HCT116 (cell line): ENCODE measurements around the gene PLEKHA6. TPM values are rescaled to one million over a fixed set of nuclear protein-coding genes. Genes with fewer than 3 reads are reported as not detected.

Experiments used
- ATAC-seq: fragments of 200-7000 bp; cut with Tn5 transposase; 2 replicates; pipeline ENCODE4 v1.9.1; 2020; ENCODE audit warnings: mild to moderate bottlenecking, moderate library complexity
- BruUV-seq: library from RNA; stranded (reverse); fragments of 400-500 nt; replicated peaks from 2 replicates; lab custom pipeline; 2021; lab: Mats Ljungman, UMichigan
- CTCF ChIA-PET: fragments of 300-600 bp; sonication (Branson Sonifier 250); formaldehyde crosslinking; loops from one replicate; lab custom pipeline; 2021; ENCODE audit warnings: antibody characterized with exemption; lab: Charles Lee
- POLR2A ChIA-PET: fragments of 300-600, 350-600 bp; sonication (Branson Sonifier 250); formaldehyde crosslinking; loops from one replicate; lab custom pipeline; 2021; ENCODE audit warnings: antibody characterized with exemption; lab: Charles Lee
- RAD21 ChIA-PET, 2 experiments: fragments of 300-600 bp; sonication (Branson Sonifier 250); formaldehyde crosslinking; loops; one replicate each; lab custom pipeline; 2023; ENCODE audit warnings: low total read pairs in 2 of 2; ENCODE audit not compliant: uncharacterized antibody in 2 of 2, unreplicated experiment in 2 of 2, low non-redundant PET in 1 of 2; lab: Charles Lee
- DNase-seq: peaks from one replicate; pipeline ENCODE4 v3.0.0-alpha.2; 2010; ENCODE audit warnings: low read depth, low spot score
- H2AFZ ChIP-seq: fragments of 200-600 bp; shearing (Covaris generic), sonication (generic); 2 replicates; pipeline ENCODE4 v1.6.1; 2017; ENCODE audit warnings: low read depth, mixed run types, mixed read lengths, antibody characterized with exemption, low read length; ENCODE audit not compliant: poor library complexity, severe bottlenecking
- H3K27ac ChIP-seq: 2 replicates; pipeline ENCODE4 v1.5.1; 2012; ENCODE audit warnings: low read depth, low read length
- H3K27me3 ChIP-seq: fragments of 200-600 bp; sonication (generic); 2 replicates; pipeline ENCODE4 v1.6.1; 2016; ENCODE audit warnings: mixed run types, low read length, mixed read lengths; ENCODE audit not compliant: insufficient read depth
- H3K36me3 ChIP-seq, 2 experiments: fragments of 200-500 bp in 1 of 2; fragments of 200-600 bp in 1 of 2; sonication (Bioruptor generic) in 1 of 2; sonication (generic) in 1 of 2; 2 replicates each; pipeline versions ENCODE4 v1.5.1 to v1.6.1; 2014 to 2016; ENCODE audit warnings: low read length in 2 of 2, inconsistent platforms in 1 of 2, mixed read lengths in 1 of 2, mixed run types in 1 of 2; ENCODE audit not compliant: insufficient read depth in 2 of 2, control insufficient read depth in 1 of 2
- H3K4me1 ChIP-seq, 2 experiments: fragments of 200-600 bp in 1 of 2; sonication (generic) in 1 of 2; 2 replicates each; pipeline versions ENCODE4 v1.5.1 to v1.6.1; 2012 to 2017; ENCODE audit warnings: low read length in 2 of 2, inconsistent platforms in 1 of 2, mild to moderate bottlenecking in 1 of 2, mixed read lengths in 1 of 2, mixed run types in 1 of 2, moderate library complexity in 1 of 2; ENCODE audit not compliant: insufficient read depth in 2 of 2, control insufficient read depth in 1 of 2
- H3K4me2 ChIP-seq: fragments of 200-600 bp; sonication (generic); 2 replicates; pipeline ENCODE4 v1.6.1; 2017; ENCODE audit warnings: mixed run types, low read length, mixed read lengths
- H3K4me3 ChIP-seq, 2 experiments: fragments of 200-600 bp in 1 of 2; sonication (generic) in 1 of 2; replicated peaks in 1 of 2; 2 replicates each; pipeline ENCODE4 v1.5.1; 2011 to 2016; ENCODE audit warnings: low read length in 2 of 2, control low read depth in 1 of 2, low read depth in 1 of 2, mild to moderate bottlenecking in 1 of 2, mixed read lengths in 1 of 2, mixed run types in 1 of 2
- H3K79me2 ChIP-seq: fragments of 200-600 bp; sonication (generic); 2 replicates; pipeline ENCODE4 v1.6.1; 2017; ENCODE audit warnings: mild to moderate bottlenecking, mixed run types, low read length, moderate library complexity, mixed read lengths; ENCODE audit not compliant: insufficient read depth
- H3K9ac ChIP-seq: fragments of 200-600 bp; sonication (generic); 2 replicates; pipeline ENCODE4 v1.6.1; 2016; ENCODE audit warnings: low read length, mixed read lengths
- H3K9me2 ChIP-seq: fragments of 200-600 bp; sonication (generic), shearing (Covaris generic); 2 replicates; pipeline ENCODE4 v1.6.1; 2017; ENCODE audit warnings: mixed run types, mild to moderate bottlenecking, moderate library complexity; ENCODE audit not compliant: insufficient read depth
- H3K9me3 ChIP-seq, 2 experiments: fragments of 200-500 bp in 1 of 2; fragments of 200-600 bp in 1 of 2; sonication (Bioruptor generic) in 1 of 2; sonication (generic) in 1 of 2; 2 replicates each; pipeline ENCODE4 v1.6.1; 2014 to 2017; ENCODE audit warnings: low read length in 2 of 2, mixed read lengths in 2 of 2, inconsistent platforms in 1 of 2, low read depth in 1 of 2, mild to moderate bottlenecking in 1 of 2, mixed run types in 1 of 2, moderate library complexity in 1 of 2; ENCODE audit not compliant: control insufficient read depth in 1 of 2, insufficient read depth in 1 of 2
- H4K20me1 ChIP-seq: fragments of 200-600 bp; sonication (generic), shearing (Covaris generic); 2 replicates; pipeline ENCODE4 v1.6.1; 2017; ENCODE audit warnings: mixed run types, mild to moderate bottlenecking, moderate library complexity; ENCODE audit not compliant: insufficient read depth
- CBX3 ChIP-seq: IDR thresholded peaks from 2 replicates; pipeline ENCODE4 v1.6.1; 2012; ENCODE audit warnings: low read depth
- CEBPB ChIP-seq: IDR thresholded peaks from 2 replicates; pipeline ENCODE4 v1.6.1; 2012; ENCODE audit warnings: low read depth
- CTCF ChIP-seq, 3 experiments: fragments of 200-600 bp in 1 of 3; sonication (generic) in 1 of 3; IDR thresholded peaks in 2 of 3; conservative IDR thresholded peaks in 1 of 3; 2 replicates each; pipeline ENCODE4 v1.5.1; 2012 to 2017; ENCODE audit warnings: low read depth in 2 of 3, low read length in 2 of 3, antibody characterized with exemption in 1 of 3, borderline replicate concordance in 1 of 3, control low read depth in 1 of 3, mild to moderate bottlenecking in 1 of 3, mixed read lengths in 1 of 3, mixed run types in 1 of 3, moderate library complexity in 1 of 3; ENCODE audit not compliant: insufficient read depth in 1 of 3
- EZH2phosphoT487 ChIP-seq: fragments of 200-600 bp; IDR thresholded peaks from 2 replicates; pipeline ENCODE4 v1.6.1; 2018; ENCODE audit warnings: antibody characterized with exemption, borderline replicate concordance
- FOSL1 ChIP-seq: IDR thresholded peaks from 2 replicates; pipeline ENCODE4 v1.6.1; 2012; ENCODE audit warnings: low read depth
- JUND ChIP-seq: IDR thresholded peaks from 2 replicates; pipeline ENCODE4 v1.6.1; 2012
- MAX ChIP-seq: IDR thresholded peaks from 2 replicates; pipeline ENCODE4 v1.6.1; 2012
- POLR2A ChIP-seq: IDR thresholded peaks from 2 replicates; pipeline ENCODE4 v1.7.0; 2011; ENCODE audit warnings: borderline replicate concordance; ENCODE audit not compliant: insufficient read depth, insufficient read length; ENCODE audit errors: extremely low read depth
- POLR2AphosphoS5 ChIP-seq: IDR thresholded peaks from 2 replicates; pipeline ENCODE4 v1.6.1; 2011; ENCODE audit warnings: mild to moderate bottlenecking, low read depth, low read length, moderate library complexity
- SIN3A ChIP-seq: IDR thresholded peaks from 2 replicates; pipeline ENCODE4 v1.6.1; 2012; ENCODE audit warnings: low read depth
- SP1 ChIP-seq: IDR thresholded peaks from 2 replicates; pipeline ENCODE4 v1.6.1; 2012; ENCODE audit warnings: low read depth
- SRF ChIP-seq: IDR thresholded peaks from 2 replicates; pipeline ENCODE4 v1.6.1; 2012; ENCODE audit warnings: low read depth
- TCF7L2 ChIP-seq: IDR thresholded peaks from 2 replicates; pipeline ENCODE4 v1.7.0; 2011; ENCODE audit warnings: borderline replicate concordance, inconsistent platforms; ENCODE audit not compliant: insufficient read depth, insufficient read length; ENCODE audit errors: extremely low read depth
- ZFX ChIP-seq: fragments of 450-650 bp; IDR thresholded peaks from 2 replicates; pipeline ENCODE4 v1.6.1; 2017
- ZNF274 ChIP-seq: fragments of 200-500 bp; sonication (Bioruptor generic); IDR thresholded peaks from 2 replicates; pipeline ENCODE4 v1.6.1; 2014; ENCODE audit warnings: mild to moderate bottlenecking, low read depth, low read length, inconsistent platforms
- intact Hi-C: fragments of 100-400 bp; cut with micrococcal nuclease; formaldehyde crosslinking; loops from 2 replicates; pipeline ENCODE4 v1.10.0; 2022
- total RNA-seq: library from RNA; stranded (reverse); gene quantifications from one replicate; pipeline ENCODE4 v1.2.1, GENCODE V29; 2021; ENCODE audit not compliant: unreplicated experiment
- TF ChIP-seq, protein P1 (sequence below): IDR thresholded peaks from 2 replicates; pipeline ENCODE4 v1.6.1; 2012

PLEKHA6 gene
- total RNA-seq, 1 experiment from 2014 or later: 13.1 TPM

GRCh38 chr1:204401730-204402129 lies 42.0 kb upstream of the PLEKHA6 start:
- RAD21 ChIA-PET: no interaction called here
- H2AFZ ChIP-seq: no peak overlapping the region
- no peak overlapping the region for H3K9ac ChIP-seq
- no TSS peak for BruUV-seq
- H3K27me3 ChIP-seq: no peaks in the 10 kb centered on the region
- DNase-seq (no peak), ATAC-seq (no peak)
- no peaks in the 10 kb centered on the region for H3K9me3 ChIP-seq
- peaks cover 55% of the 10 kb centered on the region for H3K79me2 ChIP-seq
- POLR2A ChIA-PET: no interaction called here
- peaks cover 32 to 34% of the 10 kb centered on the region in 2 experiments for H3K36me3 ChIP-seq
- peaks cover 0 to 6% of the 10 kb centered on the region in 2 experiments; a peak in 2 of 4 replicates for H3K4me1 ChIP-seq
- H3K4me3 ChIP-seq: no peak overlapping the region
- no peak overlapping the region for H3K27ac ChIP-seq
- TF ChIP-seq, protein P1, sequence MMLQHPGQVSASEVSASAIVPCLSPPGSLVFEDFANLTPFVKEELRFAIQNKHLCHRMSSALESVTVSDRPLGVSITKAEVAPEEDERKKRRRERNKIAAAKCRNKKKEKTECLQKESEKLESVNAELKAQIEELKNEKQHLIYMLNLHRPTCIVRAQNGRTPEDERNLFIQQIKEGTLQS: no peak
- TF ChIP-seq SIN3A (no peak), TCF7L2 (no peak), MAX (no peak), SRF (no peak), POLR2A (no peak), CBX3 (no peak)
- peaks cover 7% of the 10 kb centered on the region; the same call in 1 of the 2 replicates for H4K20me1 ChIP-seq
- CTCF ChIA-PET: no interaction called here
- intact Hi-C loops: no loop called here
- H3K4me2 ChIP-seq: no peak overlapping the region
- no peaks in the 10 kb centered on the region for H3K9me2 ChIP-seq

DNA sequence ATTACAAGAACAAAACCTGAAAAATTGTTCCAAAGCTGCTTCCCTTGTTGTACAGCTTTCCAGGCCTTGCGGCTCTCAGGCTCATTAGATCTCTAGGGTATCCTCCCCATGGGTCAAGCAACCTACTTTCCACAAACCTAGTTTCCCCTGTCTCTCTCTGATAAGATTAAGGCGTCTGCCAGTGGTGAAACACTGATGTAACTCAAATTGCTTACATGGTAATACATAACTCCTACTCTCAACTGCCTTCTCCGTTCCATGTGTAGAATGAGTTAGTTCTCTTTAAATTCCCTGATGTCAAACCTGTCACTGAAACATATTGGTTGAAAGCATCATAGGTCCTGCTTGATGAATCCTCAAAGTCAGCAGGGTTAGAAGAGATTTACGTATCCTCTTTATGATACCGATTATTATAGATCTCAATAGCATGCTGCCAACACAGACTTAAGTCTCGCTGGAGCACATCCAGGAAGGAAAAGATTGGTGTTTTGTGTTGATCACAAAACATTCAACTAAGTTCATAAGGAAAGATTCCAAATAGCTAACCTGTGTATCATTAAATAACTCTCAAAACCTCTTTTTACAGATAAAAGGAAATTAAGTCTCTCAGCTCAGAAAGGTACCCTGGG lies 41.3 kb upstream of the PLEKHA6 start:
- Histone ChIP-seq H3K27me3 (no peaks in the 10 kb centered on the region), H3K4me3 (no peak overlapping the region), H3K9me3 (no peaks in the 10 kb centered on the region), H3K4me2 (no peak overlapping the region), H3K9me2 (no peaks in the 10 kb centered on the region), H3K36me3 (peaks cover 28% of the 10 kb centered on the region in 2 experiments), H3K9ac (no peak overlapping the region), H4K20me1 (peaks cover 7% of the 10 kb centered on the region; the same call in 1 of the 2 replicates), H3K79me2 (peaks cover 48% of the 10 kb centered on the region), H3K27ac (no peak overlapping the region), H2AFZ (no peak overlapping the region), H3K4me1 (peaks cover 0 to 6% of the 10 kb centered on the region in 2 experiments; a peak in 2 of 4 replicates)
- intact Hi-C loops: no loop called here
- no peak for DNase-seq
- ATAC-seq: no peak
- CTCF ChIA-PET: no interaction called here
- TF ChIP-seq SP1: no peak
- no peak for TF ChIP-seq POLR2AphosphoS5
- no peak for TF ChIP-seq SRF
- TF ChIP-seq, protein P1: no peak
- no peak for TF ChIP-seq EZH2phosphoT487
- no peak for TF ChIP-seq MAX
- no peak for TF ChIP-seq CEBPB
- no peak for TF ChIP-seq FOSL1
- no peak for TF ChIP-seq ZFX
- no peak for TF ChIP-seq ZNF274
- no peak for TF ChIP-seq POLR2A
- no peak for TF ChIP-seq JUND
- TF ChIP-seq SIN3A: no peak
- no peak for TF ChIP-seq CTCF (IDR thresholded peaks at IDR 0.05 in 2 of 3, conservative IDR thresholded peaks at IDR 0.05 in 1 of 3; ENCODE audit: borderline replicate concordance in 1 of 3, insufficient read depth in 1 of 3, low read depth in 2 of 3, low read length in 2 of 3)
- RAD21 ChIA-PET: no interaction called here
- POLR2A ChIA-PET: no interaction called here
- no TSS peak for BruUV-seq
